H1 (cell line): ENCODE data around the gene SF3A2. TPM values are rescaled to one million over a fixed set of nuclear protein-coding genes. Genes with fewer than 3 reads are reported as not detected.

Experiments
- CTCF ChIA-PET: fragments of 300-600 bp; sonication (Branson Sonifier 250); formaldehyde crosslinking; loops from one replicate; lab custom pipeline; 2021; ENCODE audit not compliant: partially characterized antibody; lab: Charles Lee
- POLR2A ChIA-PET: fragments of 300-600 bp; sonication (Branson Sonifier 250); formaldehyde crosslinking; loops from one replicate; lab custom pipeline; 2021; ENCODE audit warnings: inconsistent platforms; ENCODE audit not compliant: partially characterized antibody; lab: Charles Lee
- DNase-seq, 2 experiments: peaks; one replicate each; pipeline versions ENCODE4 v3.0.0 to v3.0.0-alpha.2; 2010 to 2022; ENCODE audit warnings: low spot score in 2 of 2, low read depth in 1 of 2, mixed read lengths in 1 of 2
- FAIRE-seq: peaks from 2 replicates; lab custom pipeline; 2011; peaks lifted over from hg19 to GRCh38; lab: Jason Lieb, UNC
- H2AFZ ChIP-seq: 2 replicates; pipeline ENCODE4 v1.8.1; 2012; ENCODE audit warnings: low read length, inconsistent platforms
- H2AK5ac ChIP-seq: 2 replicates; pipeline ENCODE4 v1.6.1; 2013; ENCODE audit warnings: low read depth, low read length
- H2BK120ac ChIP-seq: replicated peaks from 2 replicates; pipeline ENCODE3; 2013; ENCODE audit warnings: low read depth, low read length, inconsistent platforms
- H2BK12ac ChIP-seq: 2 replicates; pipeline ENCODE4 v1.6.1; 2013; ENCODE audit warnings: low read depth, low read length
- H2BK15ac ChIP-seq: 2 replicates; pipeline ENCODE4 v1.6.1; 2013; ENCODE audit warnings: low read length
- H2BK20ac ChIP-seq: 2 replicates; pipeline ENCODE4 v1.6.1; 2013; ENCODE audit warnings: low read length
- H2BK5ac ChIP-seq: 2 replicates; pipeline ENCODE4 v1.6.1; 2013; ENCODE audit warnings: low read depth, low read length
- H3K14ac ChIP-seq: 2 replicates; pipeline ENCODE4 v1.6.1; 2013; ENCODE audit warnings: inconsistent platforms; ENCODE audit not compliant: insufficient read length
- H3K18ac ChIP-seq: 2 replicates; pipeline ENCODE4 v1.6.1; 2013; ENCODE audit warnings: low read length; ENCODE audit errors: extremely low read depth
- H3K23ac ChIP-seq: 2 replicates; pipeline ENCODE4 v1.6.1; 2013; ENCODE audit warnings: inconsistent platforms; ENCODE audit not compliant: insufficient read length
- H3K23me2 ChIP-seq: 2 replicates; pipeline ENCODE4 v1.6.1; 2013; ENCODE audit warnings: low read depth, low read length
- H3K27ac ChIP-seq: 2 replicates; pipeline ENCODE4 v1.6.1; 2011; ENCODE audit warnings: low read depth, low read length, inconsistent platforms
- H3K27me3 ChIP-seq, 4 experiments: replicated peaks in 1 of 4; 1 replicate in 1 of 4; 2 replicates in 3 of 4; pipeline versions ENCODE4 v1.6.1 to v1.8.1; 2011 to 2013; ENCODE audit warnings: low read length in 3 of 4, mild to moderate bottlenecking in 3 of 4, inconsistent platforms in 2 of 4, mixed read lengths in 2 of 4, moderate library complexity in 1 of 4; ENCODE audit not compliant: control insufficient read depth in 3 of 4, insufficient read depth in 3 of 4; ENCODE audit errors: extremely low read depth in 1 of 4
- H3K36me3 ChIP-seq, 4 experiments: 2 replicates each; pipeline versions ENCODE4 v1.6.1 to v1.8.1; 2011 to 2013; ENCODE audit warnings: mild to moderate bottlenecking in 4 of 4, low read length in 3 of 4, moderate library complexity in 2 of 4, control low read depth in 1 of 4, inconsistent platforms in 1 of 4; ENCODE audit not compliant: insufficient read depth in 4 of 4, control insufficient read depth in 2 of 4
- H3K4ac ChIP-seq: replicated peaks from 2 replicates; pipeline ENCODE3; 2013; ENCODE audit warnings: low read length, low read depth, mixed read lengths, inconsistent platforms; ENCODE audit not compliant: insufficient read length
- H3K4me1 ChIP-seq, 4 experiments: replicated peaks in 1 of 4; 1 replicate in 1 of 4; 2 replicates in 3 of 4; pipeline versions ENCODE4 v1.6.1 to v1.8.1; 2011 to 2013; ENCODE audit warnings: low read length in 3 of 4, inconsistent platforms in 2 of 4, mixed read lengths in 1 of 4; ENCODE audit not compliant: insufficient read depth in 4 of 4, control insufficient read depth in 3 of 4
- H3K4me2 ChIP-seq, 2 experiments: 2 replicates each; pipeline versions ENCODE4 v1.6.1 to v1.8.1; 2011 to 2013; ENCODE audit warnings: low read depth in 2 of 2, low read length in 2 of 2, control low read depth in 1 of 2, inconsistent platforms in 1 of 2, mild to moderate bottlenecking in 1 of 2; ENCODE audit not compliant: insufficient read depth in 1 of 2
- H3K4me3 ChIP-seq, 4 experiments: fragments of 200-600, 300-600 bp in 1 of 4; sonication (generic), shearing (Covaris generic), sonication (Bioruptor Twin) in 1 of 4; 2 replicates each; pipeline versions ENCODE4 v1.5.1 to v1.8.1; 2011 to 2016; ENCODE audit warnings: low read length in 4 of 4, low read depth in 3 of 4, control low read depth in 2 of 4, inconsistent platforms in 2 of 4, mild to moderate bottlenecking in 2 of 4, mixed read lengths in 1 of 4, moderate library complexity in 1 of 4; ENCODE audit not compliant: insufficient read depth in 2 of 4; ENCODE audit errors: extremely low read depth in 1 of 4
- H3K56ac ChIP-seq: replicated peaks from 2 replicates; pipeline ENCODE3; 2013; ENCODE audit warnings: low read depth, mild to moderate bottlenecking, mixed read lengths, low read length, inconsistent platforms; ENCODE audit not compliant: insufficient read length
- H3K79me1 ChIP-seq: 2 replicates; pipeline ENCODE4 v1.6.1; 2013; ENCODE audit warnings: low read depth, low read length, control low read depth
- H3K79me2 ChIP-seq, 2 experiments: 2 replicates each; pipeline versions ENCODE4 v1.6.1 to v1.8.1; 2012 to 2013; ENCODE audit warnings: low read length in 2 of 2, mild to moderate bottlenecking in 2 of 2, inconsistent platforms in 1 of 2; ENCODE audit not compliant: insufficient read depth in 2 of 2, control insufficient read depth in 1 of 2
- H3K9ac ChIP-seq, 4 experiments: replicated peaks in 1 of 4; 1 replicate in 1 of 4; 2 replicates in 3 of 4; pipeline versions ENCODE4 v1.6.1 to v1.8.1; 2011 to 2013; ENCODE audit warnings: low read depth in 3 of 4, low read length in 3 of 4, control low read depth in 2 of 4, mild to moderate bottlenecking in 2 of 4, moderate library complexity in 2 of 4, inconsistent platforms in 1 of 4; ENCODE audit errors: extremely low read depth in 1 of 4
- H3K9me3 ChIP-seq, 2 experiments: 2 replicates each; pipeline versions ENCODE4 v1.6.1 to v1.8.1; 2012 to 2013; ENCODE audit warnings: mild to moderate bottlenecking in 2 of 2, moderate library complexity in 2 of 2, control low read depth in 1 of 2, inconsistent platforms in 1 of 2, low read depth in 1 of 2, low read length in 1 of 2, mixed read lengths in 1 of 2; ENCODE audit not compliant: insufficient read depth in 2 of 2
- H4K20me1 ChIP-seq, 2 experiments: replicated peaks in 1 of 2; 2 replicates each; pipeline versions ENCODE3 to v1.8.1; 2011 to 2013; ENCODE audit warnings: inconsistent platforms in 2 of 2, low read length in 2 of 2, mild to moderate bottlenecking in 1 of 2; ENCODE audit not compliant: insufficient read depth in 2 of 2, control insufficient read depth in 1 of 2
- H4K5ac ChIP-seq: 2 replicates; pipeline ENCODE4 v1.6.1; 2013; ENCODE audit warnings: low read length, low read depth, mixed read lengths, inconsistent platforms; ENCODE audit not compliant: insufficient read length
- H4K8ac ChIP-seq: 2 replicates; pipeline ENCODE4 v1.8.0; 2013; ENCODE audit warnings: mild to moderate bottlenecking, moderate library complexity, low read length, inconsistent platforms; ENCODE audit not compliant: insufficient read depth; ENCODE audit errors: extremely low read depth
- H4K91ac ChIP-seq: replicated peaks from 2 replicates; pipeline ENCODE3; 2013; ENCODE audit warnings: low read length, mixed read lengths, inconsistent platforms; ENCODE audit not compliant: insufficient read length
- BRCA1 ChIP-seq: IDR thresholded peaks from 2 replicates; pipeline ENCODE4 v1.6.1; 2012; ENCODE audit warnings: low read depth, low read length, improper control_type of control experiment
- HDAC2 ChIP-seq, 2 experiments: fragments of 300-600 bp in 1 of 2; sonication (generic) in 1 of 2; IDR thresholded peaks; 2 replicates each; pipeline ENCODE4 v1.6.1; 2011 to 2012; ENCODE audit warnings: low read depth in 2 of 2, low read length in 2 of 2, mild to moderate bottlenecking in 2 of 2, moderate library complexity in 2 of 2, borderline replicate concordance in 1 of 2, inconsistent platforms in 1 of 2
- KDM5A ChIP-seq: fragments of 200-600 bp; IDR thresholded peaks from 2 replicates; pipeline ENCODE4 v1.7.1; 2012; ENCODE audit warnings: mild to moderate bottlenecking, low read length, inconsistent platforms, mixed read lengths
- POLR2A ChIP-seq, 2 experiments: IDR thresholded peaks; 1 replicate in 1 of 2; 2 replicates in 1 of 2; pipeline ENCODE4 v1.6.1; 2011; ENCODE audit warnings: low read depth in 2 of 2, low read length in 2 of 2, mild to moderate bottlenecking in 2 of 2; ENCODE audit errors: control extremely low read depth in 1 of 2
- POLR2AphosphoS5 ChIP-seq: IDR thresholded peaks from 2 replicates; pipeline ENCODE4 v1.6.1; 2011; ENCODE audit warnings: low read depth, low read length
- TAF1 ChIP-seq: IDR thresholded peaks from 2 replicates; pipeline ENCODE4 v1.6.1; 2011; ENCODE audit warnings: mild to moderate bottlenecking, low read depth, low read length
- WGBS, 2 experiments: shearing (Covaris generic) in 1 of 2; methylation state at CpG; one replicate each; pipeline versions ENCODE4 v1.1.6 to v1.1.7; 2013 to 2015; ENCODE audit warnings: low lambda C conversion rate in 2 of 2, mixed read lengths in 2 of 2, inconsistent platforms in 1 of 2, low coverage in 1 of 2, missing lambda C conversion rate in 1 of 2; ENCODE audit not compliant: insufficient replicate concordance in 2 of 2, insufficient coverage in 1 of 2, insufficient read length in 1 of 2; ENCODE audit errors: extremely low coverage in 1 of 2, missing lambda C conversion rate in 1 of 2; 5-methylcytosine and 5-hydroxymethylcytosine counted together
- polyA plus RNA-seq, 7 experiments: library from polyadenylated mRNA; depleted of rRNA in 3 of 7; stranded (reverse) in 5 of 7; unstranded in 2 of 7; fragments of >200 nt in 5 of 7; fragments of 200-250 nt in 2 of 7; gene quantifications; 1 replicate in 5 of 7; 2 replicates in 1 of 7; 4 replicates in 1 of 7; pipeline versions ENCODE4 v1.2.1 to v1.2.3, GENCODE V29; 2011 to 2013; ENCODE audit warnings: missing spikeins in 2 of 7, mixed read lengths in 2 of 7
- total RNA-seq: library from RNA; stranded (reverse); fragmentation: NEBNext Ultra II Directional; extraction: Animal tissue kit (Norgen Biotek cat#: 25700); gene quantifications from 2 replicates; pipeline ENCODE4 v1.2.1, GENCODE V29; 2021

Gene SF3A2
- total and polyA plus RNA-seq, 2 of the 8 experiments (the other 6 are each of a cell fraction or from before 2014, with no cell fraction given): 15.3 to 146 TPM

DNA sequence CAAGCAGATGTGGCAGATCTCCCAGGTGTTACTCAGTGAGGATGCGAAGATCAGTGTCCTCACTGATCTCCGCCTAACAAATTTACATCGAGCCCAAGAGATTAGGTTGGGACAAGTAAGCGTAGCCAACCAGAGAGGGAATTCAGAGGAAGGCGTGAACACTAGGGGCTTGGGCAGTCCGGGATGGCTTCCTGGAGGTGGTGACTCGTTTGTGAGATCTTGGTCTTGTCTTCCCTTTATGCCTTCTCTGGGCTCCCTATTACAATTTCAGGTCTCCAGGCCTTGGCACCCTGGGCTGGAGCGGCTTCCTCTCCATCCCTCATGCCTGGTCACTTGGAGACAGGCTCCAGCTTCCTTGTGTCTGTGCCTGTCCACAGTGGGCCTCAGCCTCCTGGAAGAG, 6.2 kb downstream of the SF3A2 start:
- Histone ChIP-seq H4K91ac (no peak overlapping the region), H3K18ac (no peak overlapping the region), H3K27ac (no peak overlapping the region), H2BK120ac (no peak overlapping the region), H2BK20ac (no peak overlapping the region), H3K4me2 (no peak overlapping the region), H2AK5ac (no peak overlapping the region), H3K4me1 (peaks cover 0 to 18% (median 9%) of the 10 kb centered on the region in 4 experiments; a peak in 6 of 7 replicates), H3K23ac (no peak overlapping the region), H4K20me1 (peaks cover 39 to 68% of the 10 kb centered on the region in 2 experiments), H3K9me3 (no peaks in the 10 kb centered on the region), H3K4me3 (no peak overlapping the region), H2AFZ (no peak overlapping the region), H3K56ac (no peak overlapping the region), H4K8ac (peak overlapping the region; percentile 16; the same call in 1 of the 2 replicates), H3K27me3 (no peaks in the 10 kb centered on the region), H3K79me1 (peaks cover 22% of the 10 kb centered on the region), H3K9ac (0 out of 7 replicates have a peak overlapping the region, but pooled peaks of 1 of the 4 experiments have one; percentile 35), H2BK12ac (no peak overlapping the region), H3K23me2 (peaks cover 2% of the 10 kb centered on the region; the same call in 1 of the 2 replicates), H3K4ac (no peak overlapping the region), H2BK15ac (no peak overlapping the region), H4K5ac (no peak overlapping the region), H2BK5ac (peak overlapping the region; percentile 12; the same call in 1 of the 2 replicates), H3K79me2 (peaks cover 37 to 63% of the 10 kb centered on the region in 2 experiments), H3K14ac (no peak overlapping the region), H3K36me3 (peaks cover 28 to 49% (median 45%) of the 10 kb centered on the region in 4 experiments)
- CTCF ChIA-PET: interaction anchor here (1.1 to 1.3 kb wide), 3 partner anchors 10 to 33 kb away, joined by 3 to 5 read pairs (median 4); no protein-coding TSS in a partner anchor
- DNase-seq (no peak), FAIRE-seq (no peak)
- POLR2A ChIA-PET: interaction anchor here (0.6 to 10.3 kb wide), 6 partner anchors 13 to 82 kb away, joined by 3 to 206 read pairs (median 8); partner anchors contain the start of genes AMH and JSRP1
- 92% methylated on average over 8 of the region's 8 CpGs; no CpG with 5 or more reads in 1 of the 2 experiments for whole genome bisulfite sequencing, 2 experiments
- TF ChIP-seq POLR2AphosphoS5 (0 out of 2 replicates have a peak, but pooled peaks have one; percentile 18), POLR2A (IDR thresholded peaks at IDR 0.05; ENCODE audit: control extremely low read depth in 1 of 2, low read depth in 2 of 2, low read length in 2 of 2) (no peak), KDM5A (no peak), HDAC2 (IDR thresholded peaks at IDR 0.05; ENCODE audit: borderline replicate concordance in 1 of 2, low read depth in 2 of 2, low read length in 2 of 2) (no peak), BRCA1 (no peak), TAF1 (no peak)
